SK-N-SH (cell line): ENCODE data around the gene TMEFF1. TPM values are rescaled to one million over a fixed set of nuclear protein-coding genes. Genes with fewer than 3 reads are reported as not detected.

Experiments
- CTCF ChIA-PET: fragments of 300-600, 350-600 bp; formaldehyde crosslinking; extraction: SDS; loops from one replicate; lab custom pipeline; 2021; lab: Yijun Ruan, JAX
- POLR2A ChIA-PET: fragments of 350-600 bp; sonication (Branson Sonifier 250); formaldehyde crosslinking; extraction: SDS; loops from one replicate; lab custom pipeline; 2020; ENCODE audit warnings: antibody characterized with exemption, inconsistent platforms; lab: Yijun Ruan, JAX
- DNase-seq: peaks from one replicate; pipeline ENCODE4 v3.0.0; 2012
- H2AFZ ChIP-seq: fragments of 200-600 bp; sonication (generic); 2 replicates; pipeline ENCODE4 v1.8.1; 2016; ENCODE audit warnings: antibody characterized with exemption, mild to moderate bottlenecking, low read depth
- H3F3A ChIP-seq: fragments of 200-600 bp; sonication (generic); replicated peaks from 2 replicates; pipeline ENCODE3; 2016; ENCODE audit warnings: antibody characterized with exemption, mild to moderate bottlenecking; ENCODE audit not compliant: insufficient read depth
- H3K27ac ChIP-seq, 2 experiments: fragments of 200-500 bp in 1 of 2; fragments of 200-600 bp in 1 of 2; sonication (Bioruptor generic) in 1 of 2; sonication (generic), shearing (Covaris generic) in 1 of 2; 2 replicates each; pipeline versions ENCODE4 v1.5.1 to v1.6.1; 2014 to 2016; ENCODE audit warnings: low read depth in 2 of 2, inconsistent platforms in 1 of 2, low read length in 1 of 2, mild to moderate bottlenecking in 1 of 2, mixed read lengths in 1 of 2
- H3K27me3 ChIP-seq: fragments of 200-600 bp; sonication (generic), shearing (Covaris generic); 2 replicates; pipeline ENCODE4 v1.6.1; 2016; ENCODE audit warnings: mixed run types; ENCODE audit not compliant: insufficient read depth
- H3K36me3 ChIP-seq, 2 experiments: fragments of 200-500 bp in 1 of 2; fragments of 200-600 bp in 1 of 2; sonication (Bioruptor generic) in 1 of 2; sonication (generic) in 1 of 2; replicated peaks in 1 of 2; 2 replicates each; pipeline versions ENCODE3 to v1.5.1; 2014 to 2016; ENCODE audit warnings: low read length in 1 of 2, mild to moderate bottlenecking in 1 of 2; ENCODE audit not compliant: insufficient read depth in 2 of 2, control insufficient read depth in 1 of 2
- H3K4me1 ChIP-seq, 2 experiments: fragments of 200-500 bp in 1 of 2; fragments of 200-600 bp in 1 of 2; sonication (Bioruptor generic) in 1 of 2; sonication (generic), shearing (Covaris generic) in 1 of 2; 2 replicates each; pipeline versions ENCODE4 v1.5.1 to v1.6.1; 2014 to 2016; ENCODE audit warnings: low read depth in 1 of 2, low read length in 1 of 2, mixed run types in 1 of 2; ENCODE audit not compliant: insufficient read depth in 2 of 2, control insufficient read depth in 1 of 2
- H3K4me2 ChIP-seq: fragments of 200-600 bp; sonication (generic), shearing (Covaris generic); 2 replicates; pipeline ENCODE4 v1.6.1; 2017; ENCODE audit warnings: mixed run types
- H3K4me3 ChIP-seq, 2 experiments: fragments of 200-500 bp in 1 of 2; fragments of 200-600 bp in 1 of 2; sonication (Bioruptor generic) in 1 of 2; sonication (generic), shearing (Covaris generic) in 1 of 2; 2 replicates each; pipeline versions ENCODE4 v1.5.1 to v1.8.1; 2014 to 2016; ENCODE audit warnings: low read depth in 2 of 2, inconsistent platforms in 1 of 2, low read length in 1 of 2, mild to moderate bottlenecking in 1 of 2, mixed read lengths in 1 of 2, moderate library complexity in 1 of 2
- H3K79me2 ChIP-seq: fragments of 200-600 bp; sonication (generic); 2 replicates; pipeline ENCODE4 v1.8.1; 2017; ENCODE audit warnings: mild to moderate bottlenecking; ENCODE audit not compliant: insufficient read depth
- H3K9ac ChIP-seq: fragments of 200-600 bp; sonication (generic); 2 replicates; pipeline ENCODE4 v1.6.1; 2017; ENCODE audit warnings: mixed run types
- H3K9me2 ChIP-seq: fragments of 200-600 bp; sonication (generic); 2 replicates; pipeline ENCODE4 v1.6.1; 2017; ENCODE audit warnings: mixed run types
- H3K9me3 ChIP-seq: fragments of 200-600 bp; sonication (generic); 2 replicates; pipeline ENCODE4 v1.6.1; 2017; ENCODE audit warnings: mixed run types, mild to moderate bottlenecking, moderate library complexity
- H4K20me1 ChIP-seq: fragments of 200-600 bp; sonication (generic); 2 replicates; pipeline ENCODE4 v1.6.1; 2017; ENCODE audit warnings: mild to moderate bottlenecking, mixed run types; ENCODE audit not compliant: insufficient read depth
- CHD2 ChIP-seq: fragments of 150-350 bp; IDR thresholded peaks from 2 replicates; pipeline ENCODE4 v1.6.1; 2018; ENCODE audit warnings: low read length; ENCODE audit not compliant: partially characterized antibody
- CTCF ChIP-seq: fragments of 200-600 bp; sonication (generic); IDR thresholded peaks from 2 replicates; pipeline ENCODE4 v1.6.1; 2017; ENCODE audit warnings: antibody characterized with exemption, mild to moderate bottlenecking, moderate library complexity
- JUND ChIP-seq: IDR thresholded peaks from 2 replicates; pipeline ENCODE4 v1.4.0; 2012
- RAD21 ChIP-seq: IDR thresholded peaks from 2 replicates; pipeline ENCODE4 v1.6.1; 2012; ENCODE audit warnings: mild to moderate bottlenecking, low read length
- RCOR1 ChIP-seq: fragments of 150-350 bp; IDR thresholded peaks from 2 replicates; pipeline ENCODE4 v1.6.1; 2017; ENCODE audit warnings: antibody characterized with exemption, low read length
- REST ChIP-seq: IDR thresholded peaks from 2 replicates; pipeline ENCODE4 v1.6.1; 2012; ENCODE audit warnings: mild to moderate bottlenecking, low read depth, low read length, moderate library complexity
- RFX5 ChIP-seq: IDR thresholded peaks from 2 replicates; pipeline ENCODE4 v1.6.1; 2012; ENCODE audit warnings: mild to moderate bottlenecking, improper control_type of control experiment, low read length
- WGBS: methylation state at CpG from one replicate; pipeline ENCODE4 v1.1.6; 2017; ENCODE audit warnings: low lambda C conversion rate; 5-methylcytosine and 5-hydroxymethylcytosine counted together
- polyA plus RNA-seq, 3 experiments: library from polyadenylated mRNA; depleted of rRNA; stranded (reverse); fragments of >200 nt; gene quantifications; 2 replicates each; pipeline ENCODE4 v1.2.3, GENCODE V29; 2012

The TMEFF1 gene
- polyA plus RNA-seq, 1 of the 3 experiments (the other 2 are of a cell fraction), result 2.5 TPM

GRCh38 chr9:100443781-100444768 lies 28.9 kb upstream of the TMEFF1 start:
- Histone ChIP-seq H3K27me3 (no peaks in the 10 kb centered on the region), H3K79me2 (peaks cover 100% of the 10 kb centered on the region), H3F3A (no peaks in the 10 kb centered on the region), H3K4me1 (peaks cover 0 to 11% of the 10 kb centered on the region in 2 experiments; a peak in 3 of 4 replicates), H3K9ac (no peak overlapping the region), H4K20me1 (peaks cover 75% of the 10 kb centered on the region), H3K9me2 (no peaks in the 10 kb centered on the region), H3K4me3 (no peak overlapping the region; a peak in 1 of 4 replicates), H3K4me2 (0 out of 2 replicates have a peak overlapping the region, but pooled peaks have one; percentile 1), H3K27ac (peak overlapping the region; percentile 36 to 59; a peak in 3 of 4 replicates), H2AFZ (no peak overlapping the region), H3K36me3 (peaks cover 23 to 65% of the 10 kb centered on the region in 2 experiments), H3K9me3 (no peaks in the 10 kb centered on the region)
- TF ChIP-seq REST (no peak), CHD2 (peak; percentile 34), RCOR1 (peak; percentile 25; the same call in 1 of the 2 replicates)
- peak; percentile 22 for DNase-seq
- POLR2A ChIA-PET, result no interaction called here
- CTCF ChIA-PET, result interaction anchor here (1.2 to 1.4 kb wide), 2 partner anchors 119 to 152 kb away, joined by 3 to 4 read pairs; no protein-coding TSS in a partner anchor
- WGBS, result 44% methylated on average over 4 of the region's 4 CpGs

GRCh38 chr9:100445161-100445902 lies 27.6 kb upstream of the TMEFF1 start:
- CTCF ChIA-PET, result interaction anchor here (1.2 to 1.5 kb wide), 3 partner anchors 9 to 156 kb away, joined by 3 to 5 read pairs (median 5); partner anchors contain the start of gene TMEFF1

More at GRCh38 chr9:100445161-100445902, 27.6 kb upstream of the TMEFF1 start:
- peaks cover 29 to 77% of the 10 kb centered on the region in 2 experiments for H3K36me3 ChIP-seq
- 92% methylated on average over 1 of the region's 1 CpG for WGBS
- peaks cover 0 to 11% of the 10 kb centered on the region in 2 experiments; a peak in 3 of 4 replicates for H3K4me1 ChIP-seq
- no peak overlapping the region for H2AFZ ChIP-seq
- no peaks in the 10 kb centered on the region for H3F3A ChIP-seq
- no peaks in the 10 kb centered on the region for H3K9me2 ChIP-seq
- H4K20me1 ChIP-seq, result peaks cover 68% of the 10 kb centered on the region
- no peak overlapping the region for H3K9ac ChIP-seq
- H3K27me3 ChIP-seq, result no peaks in the 10 kb centered on the region
- POLR2A ChIA-PET, result no interaction called here
- H3K79me2 ChIP-seq, result peaks cover 99% of the 10 kb centered on the region
- H3K9me3 ChIP-seq, result no peaks in the 10 kb centered on the region
- no peak for DNase-seq
- no peak overlapping the region for H3K4me2 ChIP-seq
- TF ChIP-seq RAD21 (peak; percentile 17; the same call in 1 of the 2 replicates), RFX5 (no peak), CTCF (peak; percentile 11; the same call in 1 of the 2 replicates), JUND (no peak)
- H3K27ac ChIP-seq, result no peak overlapping the region; a peak in 1 of 4 replicates
- no peak overlapping the region for H3K4me3 ChIP-seq
